ENCODE measurements around the gene CDH18.

GRCh38 chr5:19498852-19499251 is 489.1 kb downstream of the CDH18 start:
- TF ChIP-seq CTCF (IDR thresholded peaks at IDR 0.05) (no peak), POLR2A (IDR thresholded peaks at IDR 0.05) (no peak)

Data from body of pancreas (tissue), 4 donors.